HCT116 (cell line): ENCODE data around the gene RNF175.

Experiments used
- ATF3 ChIP-seq: IDR thresholded peaks from 2 replicates; pipeline ENCODE4 v1.6.1; 2012
- CEBPB ChIP-seq: IDR thresholded peaks from 2 replicates; pipeline ENCODE4 v1.6.1; 2012; ENCODE audit warnings: low read depth
- EZH2 ChIP-seq: fragments of 200-600 bp; sonication (generic); IDR thresholded peaks from 2 replicates; pipeline ENCODE4 v1.6.1; 2017; ENCODE audit warnings: antibody characterized with exemption, mixed run types
- EZH2phosphoT487 ChIP-seq: fragments of 200-600 bp; IDR thresholded peaks from 2 replicates; pipeline ENCODE4 v1.6.1; 2018; ENCODE audit warnings: antibody characterized with exemption, borderline replicate concordance
- POLR2A ChIP-seq: IDR thresholded peaks from 2 replicates; pipeline ENCODE4 v1.7.0; 2011; ENCODE audit warnings: borderline replicate concordance; ENCODE audit not compliant: insufficient read depth, insufficient read length; ENCODE audit errors: extremely low read depth
- POLR2AphosphoS5 ChIP-seq: IDR thresholded peaks from 2 replicates; pipeline ENCODE4 v1.6.1; 2011; ENCODE audit warnings: mild to moderate bottlenecking, low read depth, low read length, moderate library complexity
- RAD21 ChIP-seq: IDR thresholded peaks from 2 replicates; pipeline ENCODE4 v1.6.1; 2012; ENCODE audit warnings: low read depth, mild to moderate bottlenecking
- REST ChIP-seq: IDR thresholded peaks from 2 replicates; pipeline ENCODE4 v1.6.1; 2012; ENCODE audit warnings: low read depth
- SP1 ChIP-seq: IDR thresholded peaks from 2 replicates; pipeline ENCODE4 v1.6.1; 2012; ENCODE audit warnings: low read depth
- ZFX ChIP-seq: fragments of 450-650 bp; IDR thresholded peaks from 2 replicates; pipeline ENCODE4 v1.6.1; 2017
- ZNF274 ChIP-seq: fragments of 200-500 bp; sonication (Bioruptor generic); IDR thresholded peaks from 2 replicates; pipeline ENCODE4 v1.6.1; 2014; ENCODE audit warnings: mild to moderate bottlenecking, low read depth, low read length, inconsistent platforms
- TF ChIP-seq, protein P1 (sequence below), 3 experiments: fragments of 200-600 bp in 1 of 3; sonication (generic) in 1 of 3; IDR thresholded peaks in 2 of 3; conservative IDR thresholded peaks in 1 of 3; 2 replicates each; pipeline ENCODE4 v1.5.1; 2012 to 2017; ENCODE audit warnings: low read depth in 2 of 3, low read length in 2 of 3, antibody characterized with exemption in 1 of 3, borderline replicate concordance in 1 of 3, control low read depth in 1 of 3, mild to moderate bottlenecking in 1 of 3, mixed read lengths in 1 of 3, mixed run types in 1 of 3, moderate library complexity in 1 of 3; ENCODE audit not compliant: insufficient read depth in 1 of 3

GRCh38 chr4:153725831-153726154, 34.0 kb downstream of the RNF175 start:
- TF ChIP-seq, protein P1, sequence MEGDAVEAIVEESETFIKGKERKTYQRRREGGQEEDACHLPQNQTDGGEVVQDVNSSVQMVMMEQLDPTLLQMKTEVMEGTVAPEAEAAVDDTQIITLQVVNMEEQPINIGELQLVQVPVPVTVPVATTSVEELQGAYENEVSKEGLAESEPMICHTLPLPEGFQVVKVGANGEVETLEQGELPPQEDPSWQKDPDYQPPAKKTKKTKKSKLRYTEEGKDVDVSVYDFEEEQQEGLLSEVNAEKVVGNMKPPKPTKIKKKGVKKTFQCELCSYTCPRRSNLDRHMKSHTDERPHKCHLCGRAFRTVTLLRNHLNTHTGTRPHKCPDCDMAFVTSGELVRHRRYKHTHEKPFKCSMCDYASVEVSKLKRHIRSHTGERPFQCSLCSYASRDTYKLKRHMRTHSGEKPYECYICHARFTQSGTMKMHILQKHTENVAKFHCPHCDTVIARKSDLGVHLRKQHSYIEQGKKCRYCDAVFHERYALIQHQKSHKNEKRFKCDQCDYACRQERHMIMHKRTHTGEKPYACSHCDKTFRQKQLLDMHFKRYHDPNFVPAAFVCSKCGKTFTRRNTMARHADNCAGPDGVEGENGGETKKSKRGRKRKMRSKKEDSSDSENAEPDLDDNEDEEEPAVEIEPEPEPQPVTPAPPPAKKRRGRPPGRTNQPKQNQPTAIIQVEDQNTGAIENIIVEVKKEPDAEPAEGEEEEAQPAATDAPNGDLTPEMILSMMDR (IDR thresholded peaks at IDR 0.05 in 2 of 3, conservative IDR thresholded peaks at IDR 0.05 in 1 of 3; ENCODE audit: borderline replicate concordance in 1 of 3, insufficient read depth in 1 of 3, low read depth in 2 of 3, low read length in 2 of 3) = no peak
- TF ChIP-seq EZH2phosphoT487 (no peak), EZH2 (no peak), CEBPB (no peak), ZNF274 (no peak), REST (no peak), ZFX (no peak), POLR2A (no peak), RAD21 (no peak), POLR2AphosphoS5 (no peak), SP1 (no peak), ATF3 (no peak)
